ENCODE data around the gene RNASEH1.

The RNASEH1 gene

DNA sequence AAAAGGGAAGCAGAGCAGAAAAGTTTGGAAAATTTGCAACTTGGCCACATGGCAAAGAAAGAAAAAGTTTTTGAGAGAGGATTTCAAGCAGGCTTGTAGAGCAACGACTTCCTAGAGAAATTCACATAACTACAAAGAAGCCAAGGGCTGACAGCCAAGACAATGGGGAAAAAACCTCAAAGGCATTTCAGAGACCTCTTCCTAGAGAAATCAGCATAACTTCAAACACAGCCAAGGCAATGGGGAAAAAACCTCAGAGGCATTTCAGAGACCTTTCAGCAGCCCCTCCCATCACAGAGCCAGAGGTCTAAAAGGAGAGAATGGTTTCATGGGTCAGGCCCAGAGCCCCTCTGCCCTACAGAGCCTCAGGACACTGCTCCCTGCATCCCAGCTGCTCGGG is 46.0 kb downstream of the RNASEH1 start:
- no peak for TF ChIP-seq REST (IDR thresholded peaks at IDR 0.05; ENCODE audit: insufficient replicate concordance, low read depth)
- no peak for TF ChIP-seq SPI1 (IDR thresholded peaks at IDR 0.05; ENCODE audit: borderline replicate concordance, low read depth)
- TF ChIP-seq POLR2AphosphoS5 (IDR thresholded peaks at IDR 0.05; ENCODE audit: low read depth), result no peak
- TF ChIP-seq CTCF (IDR thresholded peaks at IDR 0.05; ENCODE audit: insufficient read depth, low read length), result no peak
- TF ChIP-seq GABPA (IDR thresholded peaks at IDR 0.05; ENCODE audit: low read depth), result no peak
- Histone ChIP-seq H3K4me3 (replicated peaks; ENCODE audit: insufficient read depth, low read length) (no peak overlapping the region), H3K27ac (replicated peaks) (no peak overlapping the region), H3K27me3 (ENCODE audit: insufficient read depth, poor library complexity, severe bottlenecking) (no peaks in the 10 kb centered on the region)
- no peak for DNase-seq (ENCODE audit: low read depth in 1 of 2, low spot score in 1 of 2)

DNA sequence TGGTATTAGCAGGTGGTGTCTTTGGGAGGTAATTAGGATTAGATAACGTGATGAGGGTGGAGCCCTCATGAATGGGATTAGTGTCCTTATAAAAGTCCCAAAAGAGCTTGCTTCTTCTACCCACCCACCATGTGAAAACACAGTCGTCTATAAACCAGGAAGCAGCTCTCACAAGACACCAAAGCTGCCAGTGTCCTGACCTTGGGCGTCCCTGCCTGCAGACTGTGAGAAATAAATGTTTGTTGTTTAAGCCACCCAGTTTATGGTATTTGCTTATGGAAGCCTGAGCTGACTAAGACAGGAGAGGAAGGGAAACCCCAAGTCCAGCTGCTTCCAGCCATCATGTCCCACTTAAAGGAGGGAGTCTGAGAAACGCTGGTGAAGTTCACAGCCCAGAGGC is 52.4 kb downstream of the RNASEH1 start:
- no peak for TF ChIP-seq GABPA (IDR thresholded peaks at IDR 0.05; ENCODE audit: low read depth)
- no peak for TF ChIP-seq CTCF (IDR thresholded peaks at IDR 0.05; ENCODE audit: insufficient read depth, low read length)
- TF ChIP-seq POLR2AphosphoS5 (IDR thresholded peaks at IDR 0.05; ENCODE audit: low read depth), result no peak
- TF ChIP-seq SPI1 (IDR thresholded peaks at IDR 0.05; ENCODE audit: borderline replicate concordance, low read depth), result no peak
- no peak for TF ChIP-seq REST (IDR thresholded peaks at IDR 0.05; ENCODE audit: insufficient replicate concordance, low read depth)
- Histone ChIP-seq H3K4me3 (replicated peaks; ENCODE audit: insufficient read depth, low read length) (no peak overlapping the region), H3K27me3 (ENCODE audit: insufficient read depth, poor library complexity, severe bottlenecking) (no peaks in the 10 kb centered on the region), H3K27ac (replicated peaks) (no peak overlapping the region)
- DNase-seq (ENCODE audit: low read depth in 1 of 2, low spot score in 1 of 2), result no peak

GRCh38 chr2:3504741-3505140 is 53.4 kb downstream of the RNASEH1 start:
- no peak overlapping the region for H3K4me3 ChIP-seq (replicated peaks; ENCODE audit: insufficient read depth, low read length)
- no peak for DNase-seq (ENCODE audit: low read depth in 1 of 2, low spot score in 1 of 2)
- no peaks in the 10 kb centered on the region for H3K27me3 ChIP-seq (ENCODE audit: insufficient read depth, poor library complexity, severe bottlenecking)
- H3K27ac ChIP-seq (replicated peaks), result no peak overlapping the region
- TF ChIP-seq GABPA (IDR thresholded peaks at IDR 0.05; ENCODE audit: low read depth) (no peak), SPI1 (IDR thresholded peaks at IDR 0.05; ENCODE audit: borderline replicate concordance, low read depth) (no peak), REST (IDR thresholded peaks at IDR 0.05; ENCODE audit: insufficient replicate concordance, low read depth) (no peak), POLR2AphosphoS5 (IDR thresholded peaks at IDR 0.05; ENCODE audit: low read depth) (no peak), CTCF (IDR thresholded peaks at IDR 0.05; ENCODE audit: insufficient read depth, low read length) (no peak)

Measured in HL-60 (cell line).